Epithelial cell of proximal tubule (primary cell): Measurements from ENCODE around the gene RPP25L. TPM values are rescaled to one million over a fixed set of nuclear protein-coding genes. Genes with fewer than 3 reads are reported as not detected.

ENCODE experiments used
- DNase-seq: peaks from one replicate; pipeline ENCODE4 v3.0.0-alpha.2; 2011; ENCODE audit warnings: low read depth
- H3K4me3 ChIP-seq: 2 replicates; pipeline ENCODE4 v1.5.1; 2011; ENCODE audit warnings: low read depth, mild to moderate bottlenecking, low read length
- total RNA-seq: library from RNA; depleted of rRNA; stranded (reverse); fragments of >200 nt; gene quantifications from 2 replicates; pipeline ENCODE4 v1.2.3, GENCODE V29; 2015
- TF ChIP-seq, protein P1 (sequence below): conservative IDR thresholded peaks from 2 replicates; pipeline ENCODE4 v1.5.1; 2012; ENCODE audit warnings: low read depth, mild to moderate bottlenecking, low read length

Gene RPP25L
- total RNA-seq, 1 donor from 2014 or later, result 31.5 TPM

DNA sequence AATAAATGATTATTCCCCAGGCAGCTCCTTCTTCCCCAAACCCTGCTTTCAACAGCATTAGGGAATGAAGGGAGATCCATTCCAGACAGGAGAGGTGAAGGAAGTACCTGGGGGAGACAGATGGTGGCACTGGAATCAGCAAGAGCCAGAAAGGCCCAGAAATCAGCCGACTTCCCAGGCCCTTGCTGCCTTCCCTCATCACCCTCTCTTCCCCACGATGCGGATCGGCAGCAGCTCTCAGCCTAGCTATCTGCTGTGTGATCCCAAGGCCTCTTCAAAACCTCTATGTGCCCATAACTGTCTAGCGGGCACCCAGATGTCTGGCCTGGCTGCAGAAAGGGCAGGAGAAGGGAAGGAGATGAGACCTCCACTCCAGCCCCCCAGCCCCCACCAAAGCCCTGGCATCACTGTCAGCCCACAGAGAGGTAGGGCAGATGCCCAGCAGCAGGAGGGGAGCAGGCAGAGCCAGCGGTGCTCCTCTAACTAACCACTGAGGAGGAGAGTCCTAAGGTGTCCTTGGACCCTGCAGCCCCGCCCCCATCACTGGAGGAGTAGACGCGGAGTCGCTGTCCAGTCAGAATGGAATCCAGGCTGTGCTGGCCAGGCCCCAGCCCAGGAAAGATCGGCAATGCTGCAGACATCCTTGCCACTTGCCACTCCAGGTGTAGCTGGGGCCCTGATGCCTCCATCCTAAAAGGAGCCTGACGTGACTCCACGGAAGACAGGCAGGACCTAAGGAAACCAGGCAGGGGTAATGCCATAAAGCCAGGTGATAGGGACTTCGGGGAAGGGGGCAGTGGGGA lies 35.1 kb downstream of the RPP25L start:
- H3K4me3 ChIP-seq, result no peak overlapping the region
- DNase-seq, result no peak
- TF ChIP-seq, protein P1, sequence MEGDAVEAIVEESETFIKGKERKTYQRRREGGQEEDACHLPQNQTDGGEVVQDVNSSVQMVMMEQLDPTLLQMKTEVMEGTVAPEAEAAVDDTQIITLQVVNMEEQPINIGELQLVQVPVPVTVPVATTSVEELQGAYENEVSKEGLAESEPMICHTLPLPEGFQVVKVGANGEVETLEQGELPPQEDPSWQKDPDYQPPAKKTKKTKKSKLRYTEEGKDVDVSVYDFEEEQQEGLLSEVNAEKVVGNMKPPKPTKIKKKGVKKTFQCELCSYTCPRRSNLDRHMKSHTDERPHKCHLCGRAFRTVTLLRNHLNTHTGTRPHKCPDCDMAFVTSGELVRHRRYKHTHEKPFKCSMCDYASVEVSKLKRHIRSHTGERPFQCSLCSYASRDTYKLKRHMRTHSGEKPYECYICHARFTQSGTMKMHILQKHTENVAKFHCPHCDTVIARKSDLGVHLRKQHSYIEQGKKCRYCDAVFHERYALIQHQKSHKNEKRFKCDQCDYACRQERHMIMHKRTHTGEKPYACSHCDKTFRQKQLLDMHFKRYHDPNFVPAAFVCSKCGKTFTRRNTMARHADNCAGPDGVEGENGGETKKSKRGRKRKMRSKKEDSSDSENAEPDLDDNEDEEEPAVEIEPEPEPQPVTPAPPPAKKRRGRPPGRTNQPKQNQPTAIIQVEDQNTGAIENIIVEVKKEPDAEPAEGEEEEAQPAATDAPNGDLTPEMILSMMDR, result no peak

DNA sequence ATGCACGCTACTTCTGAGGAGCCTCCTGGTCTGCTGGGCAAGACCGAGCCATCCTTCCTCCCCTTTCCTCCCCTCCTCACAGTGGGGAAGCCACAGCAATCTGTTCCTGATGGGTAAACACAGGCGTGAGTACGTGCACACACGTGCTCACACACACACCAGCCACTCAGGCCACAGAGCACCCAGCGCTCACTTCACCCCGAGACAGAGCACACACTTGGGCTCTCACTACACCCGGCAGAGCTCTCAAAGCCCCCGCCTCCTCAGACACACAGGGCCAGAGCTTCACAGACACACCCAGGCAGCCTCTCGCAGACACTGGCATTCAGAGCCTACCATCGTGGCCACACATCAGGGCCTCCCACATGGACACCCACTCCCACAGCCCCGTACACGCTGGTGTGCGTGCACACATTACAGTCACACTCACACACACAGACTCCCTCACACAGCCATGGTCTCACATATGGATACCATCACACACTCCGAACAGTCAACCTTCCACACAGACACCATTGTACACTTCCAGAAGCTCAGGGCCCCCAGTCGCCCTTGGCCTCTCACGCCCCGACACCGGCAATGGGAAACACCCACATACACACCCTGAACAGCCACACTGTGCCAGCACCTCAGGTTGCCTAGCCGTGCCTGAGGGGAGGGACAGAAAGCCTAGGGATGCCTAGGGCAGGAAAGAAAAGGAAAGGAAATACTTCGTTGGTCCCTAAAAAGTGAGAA lies 35.9 kb downstream of the RPP25L start:
- TF ChIP-seq, protein P1, result no peak
- no peak for DNase-seq
- no peak overlapping the region for H3K4me3 ChIP-seq

DNA sequence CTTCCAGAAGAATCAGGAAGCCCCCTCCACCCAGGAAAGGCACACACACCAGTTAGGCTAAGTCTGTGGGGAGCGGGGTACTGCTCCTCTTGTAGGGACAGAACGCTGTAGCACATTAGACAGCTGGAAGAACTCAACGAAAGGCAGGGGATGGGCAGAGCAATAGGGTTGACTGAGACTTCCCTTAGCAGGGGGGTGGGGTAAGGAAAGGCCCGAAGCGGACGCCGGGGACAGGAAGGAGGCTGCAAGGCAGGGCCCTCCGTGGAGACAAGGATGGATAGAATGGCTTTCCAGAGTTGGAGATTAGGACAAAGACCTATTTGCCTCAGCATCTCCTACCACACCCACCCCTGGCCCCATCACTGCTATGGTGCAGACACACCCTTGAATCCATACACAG lies 36.7 kb downstream of the RPP25L start:
- H3K4me3 ChIP-seq, result no peak overlapping the region
- TF ChIP-seq, protein P1, result no peak
- no peak for DNase-seq

DNA sequence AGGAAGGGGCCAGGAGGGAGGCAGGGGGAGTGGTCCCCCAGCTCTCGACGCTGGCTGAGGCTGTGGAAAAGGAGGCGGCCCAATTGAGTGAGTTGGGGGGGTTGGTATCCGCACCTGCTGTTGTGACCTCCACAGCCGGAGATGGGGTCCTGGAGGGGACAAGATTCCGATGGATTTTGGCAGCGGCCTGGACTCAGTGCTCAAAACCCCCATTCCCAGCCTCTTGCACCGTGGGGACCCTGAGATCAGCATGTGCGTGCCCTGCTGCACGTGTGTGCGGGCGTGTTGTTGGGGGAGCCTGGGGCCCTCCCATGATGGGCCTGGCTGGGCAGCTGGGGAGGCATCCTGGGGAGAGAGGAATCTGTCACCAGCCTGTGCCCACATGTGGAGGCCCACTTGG lies 37.3 kb downstream of the RPP25L start:
- H3K4me3 ChIP-seq, result no peak overlapping the region
- TF ChIP-seq, protein P1, result no peak
- DNase-seq, result no peak

DNA sequence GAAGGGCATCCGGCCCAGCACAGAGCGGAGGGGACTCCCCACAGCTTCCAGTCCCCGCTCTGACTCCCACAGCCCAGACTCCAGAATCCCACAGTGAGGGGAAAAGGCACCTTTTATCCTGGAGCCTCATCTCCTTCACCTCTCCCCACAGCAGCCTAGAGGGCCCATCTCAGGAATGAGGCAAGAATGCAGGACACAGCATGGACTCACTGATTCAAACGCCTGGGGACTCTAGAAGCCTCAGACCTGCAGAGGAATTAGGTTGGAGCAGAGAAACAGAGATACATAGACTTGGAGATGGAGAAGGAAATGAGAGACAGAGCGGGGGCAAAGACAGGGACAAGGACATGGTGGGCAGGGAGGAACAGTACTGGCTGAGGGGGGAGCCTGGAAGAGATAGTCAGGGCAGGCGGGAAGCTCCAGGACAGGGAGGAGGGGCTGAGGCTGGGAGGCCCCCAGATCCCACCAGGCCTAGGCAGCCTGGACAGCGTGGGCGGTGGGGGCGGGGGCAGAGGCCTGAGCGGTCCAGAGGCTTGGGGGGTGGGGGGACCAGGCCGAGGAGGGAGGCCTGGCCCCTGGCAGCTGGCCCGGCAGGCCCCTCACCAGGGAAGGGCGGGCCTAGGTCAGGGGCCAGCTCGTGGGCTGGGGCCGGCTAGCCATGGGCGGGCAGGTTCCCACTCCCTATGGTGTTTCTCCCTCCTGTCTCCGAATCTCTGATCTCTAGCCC lies 38.1 kb downstream of the RPP25L start:
- TF ChIP-seq, protein P1, result no peak
- DNase-seq, result no peak
- H3K4me3 ChIP-seq, result no peak overlapping the region

DNA sequence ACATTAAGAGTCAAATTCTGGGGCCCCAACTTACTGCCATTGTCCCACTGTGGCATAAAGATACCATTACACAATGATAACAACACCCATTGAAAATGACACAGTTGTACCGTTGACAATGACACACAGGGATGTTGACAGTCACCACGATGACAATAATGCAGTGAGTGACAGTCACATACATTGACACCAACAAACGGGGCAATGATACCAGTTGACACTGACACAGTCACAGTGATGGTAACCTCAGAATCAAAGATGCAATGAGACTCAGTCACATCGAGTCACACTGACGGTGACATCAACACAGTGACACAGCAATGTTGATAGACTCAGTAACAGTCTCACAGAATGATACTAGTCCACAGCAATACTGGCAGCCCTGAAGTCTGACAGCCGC lies 39.3 kb downstream of the RPP25L start:
- TF ChIP-seq, protein P1, result no peak

More for the DNA sequence above, 39.3 kb downstream of the RPP25L start:
- DNase-seq, result no peak
- no peak overlapping the region for H3K4me3 ChIP-seq
